Muscle of arm (tissue), 12 donors: ENCODE measurements around the gene PPP1R9B. TPM values are rescaled to one million over a fixed set of nuclear protein-coding genes. Genes with fewer than 3 reads are reported as not detected.

Experiments used
- DNase-seq: peaks from one replicate; pipeline ENCODE4 v3.0.0-alpha.2; 2013
- polyA plus RNA-seq, 12 donors: library from polyadenylated mRNA; unstranded; fragments of 120-200 nt; gene quantifications; one replicate each; pipeline ENCODE4 v1.2.1, GENCODE V29; 2013; ENCODE audit not compliant: insufficient read length in 12 of 12

Gene PPP1R9B
- polyA plus RNA-seq, 12 donors: 29.5 to 70.3 (median 37.6) TPM; not detected in 1

DNA sequence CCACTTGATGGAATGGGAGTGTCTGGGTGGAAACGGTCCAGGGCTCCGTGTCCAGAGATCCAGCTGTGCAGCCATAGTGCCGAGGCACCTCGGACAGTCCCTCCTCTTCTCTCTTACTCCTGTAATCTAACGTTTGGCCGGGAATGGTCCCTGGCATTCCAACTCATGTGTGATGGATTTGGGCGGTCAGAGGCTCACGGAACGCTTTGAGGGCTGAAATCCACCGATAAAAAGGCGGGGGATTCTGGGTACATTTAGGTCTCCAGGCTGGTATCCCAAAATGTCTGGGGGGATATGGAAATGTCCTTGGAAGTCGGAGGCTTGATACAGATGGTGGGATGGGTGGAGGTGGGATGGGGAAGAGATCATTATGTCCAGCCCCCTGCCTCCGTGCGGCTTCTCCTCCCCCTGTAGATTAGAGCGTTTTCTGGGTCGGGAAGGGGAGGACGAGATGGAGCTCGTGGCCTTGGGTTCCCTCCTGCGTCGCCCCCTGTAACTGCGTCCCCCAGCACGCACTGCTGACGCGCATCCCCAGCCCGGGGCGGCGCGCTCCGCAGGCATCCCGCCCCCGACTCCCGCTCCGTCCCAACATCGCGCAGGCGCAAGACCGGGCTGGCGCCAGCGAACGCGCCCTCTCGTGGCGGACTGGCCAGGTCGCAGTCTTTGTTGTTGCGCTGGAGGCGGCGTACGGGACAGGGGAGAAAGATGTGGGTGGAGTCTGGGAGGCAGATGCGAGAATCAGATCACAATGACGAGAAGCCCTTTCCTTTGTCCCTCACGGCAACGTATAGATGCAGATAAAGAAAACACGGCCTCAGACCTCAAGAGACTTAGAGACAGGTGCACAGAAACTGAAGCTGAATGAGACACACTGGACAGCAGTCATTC, 10.8 kb upstream of the PPP1R9B start:
- peak; percentile 96 for DNase-seq

DNA sequence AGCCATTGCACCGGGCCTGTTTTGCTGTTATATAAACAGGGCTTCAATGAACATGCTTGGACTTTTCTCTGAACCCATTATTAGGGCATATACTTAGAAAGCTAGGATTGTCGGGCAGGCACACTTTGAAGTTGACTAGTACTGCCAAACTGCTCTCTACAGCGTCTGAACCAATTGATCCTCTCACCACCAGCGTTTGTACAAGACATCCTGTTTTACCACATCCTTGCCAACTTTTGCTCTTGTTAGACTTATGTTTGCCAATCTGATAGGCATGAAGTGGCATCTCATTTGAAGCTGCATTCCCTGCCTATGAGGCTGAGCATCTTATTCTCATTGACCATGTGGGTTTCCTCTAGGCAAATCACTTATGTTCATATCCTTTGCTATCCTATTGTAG, 7.4 kb upstream of the PPP1R9B start:
- DNase-seq: no peak

DNA sequence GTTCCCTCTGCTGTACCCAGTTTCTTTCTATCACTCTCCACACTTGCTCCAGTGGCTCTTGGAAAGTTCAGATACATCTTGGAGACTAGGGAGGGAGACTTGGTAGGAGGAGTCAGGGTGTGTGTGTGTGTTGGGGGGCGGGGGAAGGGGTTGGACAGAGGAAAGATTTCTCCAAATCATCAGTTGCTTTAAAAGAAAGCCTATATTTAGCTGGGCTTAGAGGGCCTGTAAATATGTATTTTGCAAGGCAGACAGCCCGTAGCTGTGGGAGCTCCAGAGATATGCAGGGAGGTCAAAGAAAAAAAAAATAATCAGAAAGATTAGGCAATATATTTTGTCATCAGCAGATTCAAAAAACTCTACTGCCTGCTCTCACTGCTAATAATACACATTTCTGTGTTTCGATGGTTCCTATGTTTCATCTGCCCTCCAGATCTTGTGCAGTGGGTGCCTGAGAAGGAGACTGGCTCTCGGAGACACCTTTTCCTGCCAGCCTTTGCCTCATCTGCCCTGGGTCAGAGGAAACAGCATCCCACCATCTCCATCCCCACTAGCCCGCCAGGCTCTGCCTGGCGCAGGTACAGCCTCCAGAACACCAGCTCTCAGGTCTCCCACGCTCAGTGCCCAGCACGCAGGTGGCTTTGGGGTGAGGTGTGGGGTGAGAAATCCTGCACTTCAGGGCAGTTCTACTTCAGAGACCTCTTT, 4.8 kb upstream of the PPP1R9B start:
- no peak for DNase-seq

DNA sequence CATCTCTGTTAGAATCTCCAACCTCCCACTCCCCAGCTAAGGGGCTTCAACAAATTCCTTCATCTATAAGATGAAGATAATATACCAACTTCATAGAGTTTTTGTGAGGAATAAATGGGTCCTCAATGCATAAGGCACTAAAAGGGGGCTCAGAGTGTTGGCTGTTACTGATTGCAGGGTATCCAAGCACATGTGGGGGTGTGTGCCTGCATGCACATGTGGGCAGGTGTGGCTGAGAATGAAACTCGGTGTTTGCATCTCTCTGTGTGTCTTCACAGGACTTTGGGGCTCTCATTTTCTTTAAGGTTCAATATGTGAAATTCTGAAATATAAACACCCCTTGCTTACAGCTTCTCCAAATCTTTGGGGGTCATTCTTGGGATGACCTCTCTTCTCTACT, 4.1 kb upstream of the PPP1R9B start:
- DNase-seq: no peak

DNA sequence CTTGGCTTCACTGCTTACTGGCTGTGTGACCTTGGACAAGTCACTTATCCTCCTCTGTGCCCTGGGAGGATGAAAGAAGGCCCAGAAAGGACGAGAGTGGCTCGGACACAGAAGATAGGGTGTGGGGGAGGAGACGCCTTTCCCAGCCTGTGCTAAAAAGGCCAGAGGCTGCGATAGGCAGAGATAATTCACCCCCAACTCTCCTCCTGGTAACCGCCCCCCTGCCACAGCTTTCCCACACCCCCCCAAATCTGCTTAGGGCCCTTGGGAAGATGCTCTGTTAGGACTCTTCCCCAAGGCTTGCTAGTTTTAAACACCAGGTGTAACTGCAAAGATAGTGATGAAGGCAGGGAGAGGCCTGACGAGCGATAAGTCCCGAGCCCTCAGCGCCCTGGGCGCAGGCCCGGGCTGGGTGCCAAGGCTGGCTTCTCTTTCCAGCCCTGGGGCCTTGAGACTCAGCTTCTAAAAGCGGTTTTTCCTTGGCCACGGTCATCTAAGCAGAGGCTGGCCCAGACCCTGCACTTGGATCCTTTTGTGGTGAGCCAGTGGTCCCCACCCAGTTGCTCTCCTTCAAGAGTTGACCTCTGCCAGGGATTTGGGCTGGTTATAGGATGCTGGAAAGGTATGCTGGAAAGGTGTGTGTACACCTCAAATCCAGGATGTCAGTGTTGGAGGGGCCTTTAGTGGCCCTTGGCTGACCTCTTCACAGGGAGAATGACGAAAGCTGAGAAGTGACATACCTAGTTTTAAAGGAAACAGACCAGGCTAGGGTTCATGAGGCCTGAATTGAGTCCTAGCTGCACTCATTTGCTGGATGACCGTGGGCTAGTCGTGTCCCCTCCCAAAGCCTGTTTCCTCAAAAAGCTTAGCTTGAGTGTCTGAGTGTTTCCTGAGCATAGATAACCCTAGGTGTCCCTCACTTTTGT, 3.4 kb upstream of the PPP1R9B start:
- no peak for DNase-seq

DNA sequence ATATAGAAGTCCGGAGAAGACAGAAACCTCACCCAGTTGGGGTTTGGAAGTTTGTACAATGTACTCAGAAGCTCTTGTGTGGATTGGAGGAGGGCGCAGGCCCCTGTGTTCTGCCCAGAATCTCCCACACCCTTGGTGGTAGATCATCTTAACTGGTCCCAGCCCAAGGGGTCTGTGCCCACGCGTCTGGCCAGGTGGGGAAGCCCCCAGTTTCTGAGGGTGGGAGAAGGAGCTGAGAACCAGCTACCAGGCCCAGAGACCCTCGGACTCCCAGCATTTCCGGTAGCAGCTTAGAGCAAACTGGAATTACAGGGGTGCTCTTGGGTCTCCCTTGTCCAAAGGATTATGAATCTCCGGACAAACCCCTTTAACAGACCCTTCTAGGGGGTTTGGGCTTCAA, 2.3 kb upstream of the PPP1R9B start:
- no peak for DNase-seq

DNA sequence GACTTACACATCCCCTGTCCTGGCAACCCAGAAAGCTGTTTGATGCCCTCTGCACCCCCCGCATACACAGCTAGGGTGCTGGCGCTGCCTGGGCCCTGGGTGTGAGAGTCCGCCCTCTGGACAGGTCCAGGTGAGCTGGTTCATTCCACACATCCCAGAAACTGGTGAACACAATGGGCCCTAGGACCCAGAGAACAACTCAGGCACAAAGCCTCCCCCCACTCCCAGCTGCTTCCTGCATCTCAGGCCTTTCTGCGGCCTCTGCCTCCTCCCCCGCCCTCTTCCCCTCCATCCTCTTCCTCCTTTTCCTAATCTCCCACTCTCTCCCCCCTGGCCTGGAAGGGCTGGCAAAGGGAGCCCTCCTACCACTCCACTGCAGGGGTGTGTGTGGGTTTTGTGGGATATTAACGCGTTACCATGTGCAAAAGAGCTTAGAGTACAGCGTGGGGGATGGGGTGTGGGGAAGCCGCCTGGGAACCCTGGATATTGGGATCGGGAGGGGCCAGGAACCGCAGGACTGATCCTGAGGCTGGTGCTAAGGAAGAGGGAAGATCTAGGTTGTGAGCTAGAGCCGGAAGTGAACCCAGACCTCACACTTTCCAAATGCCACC, 1.6 kb upstream of the PPP1R9B start:
- DNase-seq: peak; percentile 92

DNA sequence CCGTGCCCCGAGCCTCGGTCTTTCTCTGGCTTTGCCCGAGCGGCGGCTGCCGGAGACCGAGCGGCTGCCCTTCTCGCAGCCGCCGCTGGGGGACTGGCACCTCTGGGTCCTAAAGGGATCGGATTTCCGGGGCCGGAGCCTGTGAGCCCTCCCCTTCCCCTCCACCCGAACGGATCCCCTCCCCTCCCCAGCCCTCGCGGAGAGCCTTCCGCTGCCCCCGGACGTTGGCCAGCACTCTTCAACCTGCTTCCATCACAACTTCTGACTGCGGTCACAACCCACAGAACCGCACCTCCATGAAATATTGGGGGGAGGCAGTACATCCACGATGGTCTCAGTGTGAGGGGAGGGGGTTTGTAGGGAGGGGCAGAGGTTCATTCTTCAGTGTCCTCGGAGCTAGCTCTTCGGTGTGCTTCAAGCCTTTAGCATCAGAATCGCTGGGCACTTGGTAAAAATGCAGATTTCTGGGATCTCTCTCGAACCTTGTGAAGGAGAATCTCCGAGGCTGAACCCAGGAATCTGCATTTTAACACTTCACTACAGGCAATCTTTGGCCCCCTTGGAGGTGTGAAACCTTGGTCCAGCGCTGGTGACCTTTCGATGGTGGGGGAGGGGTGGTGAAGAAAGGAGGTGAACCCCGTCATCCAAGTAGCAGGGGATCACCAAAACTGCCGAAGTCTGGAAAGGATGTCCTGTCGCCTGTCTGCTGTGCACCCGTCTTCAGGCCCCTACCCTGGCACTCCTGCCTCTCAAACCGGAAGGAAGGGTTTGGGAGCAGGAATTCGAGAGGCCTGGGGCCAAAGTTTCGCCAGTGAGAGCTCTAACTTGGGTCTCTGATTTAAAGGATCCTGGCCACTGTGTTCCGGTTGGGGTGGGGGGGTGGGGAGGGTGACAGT, 812 bp upstream of the PPP1R9B start:
- DNase-seq: peak; percentile 93

DNA sequence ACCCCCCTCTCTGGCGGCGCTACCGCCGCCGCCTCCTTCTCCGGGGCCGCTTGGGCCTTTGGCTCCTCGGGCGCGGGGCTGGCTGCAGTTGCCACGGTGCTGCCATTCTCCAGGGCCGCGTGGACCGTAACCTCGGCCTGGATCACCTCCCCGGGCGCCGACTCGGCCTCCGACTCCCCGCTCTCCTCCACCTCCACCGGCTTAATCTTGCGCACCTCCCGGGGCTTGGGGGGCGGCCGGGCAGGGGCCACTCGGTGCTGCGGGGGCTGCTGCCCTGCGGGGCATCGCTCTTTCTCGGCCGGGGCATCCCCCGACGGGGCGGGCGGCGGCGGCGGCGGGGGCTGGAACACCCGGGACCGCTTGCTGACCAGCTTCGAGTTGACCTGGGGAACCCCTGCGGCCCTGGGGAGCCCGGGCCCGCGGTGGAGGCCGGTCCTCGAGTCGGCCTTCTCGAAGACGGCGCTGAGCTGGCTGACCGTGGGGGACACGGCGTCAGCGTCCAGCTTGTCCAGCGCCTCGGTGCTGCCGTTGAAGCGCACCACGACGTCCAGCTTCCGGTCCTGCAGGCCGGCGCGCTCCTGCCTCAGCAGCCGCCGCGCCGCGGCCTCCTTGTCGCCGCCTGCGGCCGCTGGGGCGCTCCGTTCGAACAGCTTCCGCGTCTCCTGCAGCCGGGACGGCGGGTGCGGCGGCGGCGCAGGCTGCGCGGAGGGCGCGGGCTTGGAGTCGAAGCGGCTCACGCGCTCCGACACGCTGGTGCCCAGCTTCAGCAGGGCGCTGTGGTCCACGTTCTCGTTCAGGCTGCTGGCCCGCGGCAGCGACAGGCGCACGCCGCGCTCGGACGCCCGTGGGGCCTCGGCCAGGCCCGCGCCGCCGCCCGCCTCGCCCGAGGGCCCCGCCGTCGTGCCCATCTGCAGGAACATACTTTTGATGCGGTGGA, 792 bp downstream of the PPP1R9B start:
- no peak for DNase-seq

DNA sequence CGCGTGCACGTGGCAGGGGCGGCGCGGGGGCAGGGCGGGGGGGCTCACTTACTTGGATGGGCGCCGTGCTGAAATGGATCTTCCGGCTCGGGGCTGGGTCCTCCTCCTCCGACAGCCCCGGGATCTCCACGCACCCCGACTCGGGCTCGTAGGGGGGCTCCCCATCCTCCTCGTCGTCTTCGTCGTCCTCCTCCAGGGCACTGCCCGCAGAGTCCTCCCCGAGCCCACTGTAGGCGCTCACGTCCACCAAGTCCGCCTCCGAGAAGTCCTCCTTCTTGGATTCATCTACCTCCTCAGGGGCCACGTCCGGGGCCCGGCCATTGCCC, 1.4 kb downstream of the PPP1R9B start:
- no peak for DNase-seq

DNA sequence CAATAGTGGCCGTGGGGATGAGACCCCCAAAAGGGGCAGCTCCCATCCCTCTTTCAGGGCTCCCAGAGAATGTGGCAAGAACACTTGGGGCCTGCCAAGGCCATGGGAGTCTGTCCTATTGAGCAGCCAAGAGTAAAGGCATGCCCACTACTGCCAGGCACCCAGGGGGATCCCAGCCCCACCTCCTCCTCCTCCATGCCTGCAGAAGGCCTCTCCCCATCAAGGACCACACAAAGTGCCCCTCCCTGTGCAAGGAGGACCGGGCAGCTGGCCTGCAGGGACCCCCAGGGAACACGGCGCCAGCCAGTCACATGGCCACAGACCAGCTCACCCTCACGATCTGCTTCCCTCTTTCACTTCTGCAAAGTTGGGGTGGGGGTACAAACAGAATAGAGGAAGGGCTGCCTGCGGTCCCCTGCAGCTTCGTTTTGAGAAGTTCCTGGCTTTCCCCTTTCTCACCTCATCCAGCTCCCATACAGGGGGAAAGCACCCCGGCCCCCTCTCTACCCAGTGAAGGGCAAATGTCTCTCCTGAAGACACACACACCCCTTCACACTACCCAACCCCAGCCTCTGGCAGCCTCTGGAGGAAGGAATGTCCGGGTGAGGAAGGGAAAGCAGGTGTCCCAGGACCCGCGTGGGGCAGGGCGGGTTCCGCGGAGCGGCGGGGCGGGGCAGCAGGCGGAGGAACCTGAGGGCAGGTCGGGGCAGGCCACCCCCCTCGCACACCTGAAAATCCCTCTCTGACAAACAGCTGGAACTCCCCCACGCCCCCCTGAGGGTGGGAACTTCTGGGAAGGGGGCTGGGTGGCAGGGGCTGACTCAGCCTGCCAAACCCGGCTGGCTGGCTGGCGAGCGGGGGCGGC, 2.0 kb downstream of the PPP1R9B start:
- no peak for DNase-seq

DNA sequence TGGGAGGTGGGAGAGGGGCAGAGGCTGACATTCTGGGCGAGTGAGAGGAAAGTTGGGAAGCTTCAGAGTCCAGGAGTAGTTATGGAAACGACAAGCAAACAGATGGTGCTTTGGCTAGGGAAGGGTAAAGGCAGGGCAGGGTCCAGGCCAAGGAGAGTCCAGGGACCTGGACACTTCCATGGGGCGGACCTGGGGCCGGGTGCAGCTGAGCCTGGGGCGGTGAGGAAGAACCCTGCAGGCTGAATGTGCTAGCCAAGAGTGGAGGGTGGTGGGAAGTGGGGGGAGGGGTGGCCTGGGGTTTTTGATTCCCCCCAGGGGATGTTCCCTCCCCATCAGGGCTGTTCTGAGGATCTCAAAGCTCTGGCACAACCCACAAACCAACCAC, 2.6 kb downstream of the PPP1R9B start:
- DNase-seq: peak; percentile 70

DNA sequence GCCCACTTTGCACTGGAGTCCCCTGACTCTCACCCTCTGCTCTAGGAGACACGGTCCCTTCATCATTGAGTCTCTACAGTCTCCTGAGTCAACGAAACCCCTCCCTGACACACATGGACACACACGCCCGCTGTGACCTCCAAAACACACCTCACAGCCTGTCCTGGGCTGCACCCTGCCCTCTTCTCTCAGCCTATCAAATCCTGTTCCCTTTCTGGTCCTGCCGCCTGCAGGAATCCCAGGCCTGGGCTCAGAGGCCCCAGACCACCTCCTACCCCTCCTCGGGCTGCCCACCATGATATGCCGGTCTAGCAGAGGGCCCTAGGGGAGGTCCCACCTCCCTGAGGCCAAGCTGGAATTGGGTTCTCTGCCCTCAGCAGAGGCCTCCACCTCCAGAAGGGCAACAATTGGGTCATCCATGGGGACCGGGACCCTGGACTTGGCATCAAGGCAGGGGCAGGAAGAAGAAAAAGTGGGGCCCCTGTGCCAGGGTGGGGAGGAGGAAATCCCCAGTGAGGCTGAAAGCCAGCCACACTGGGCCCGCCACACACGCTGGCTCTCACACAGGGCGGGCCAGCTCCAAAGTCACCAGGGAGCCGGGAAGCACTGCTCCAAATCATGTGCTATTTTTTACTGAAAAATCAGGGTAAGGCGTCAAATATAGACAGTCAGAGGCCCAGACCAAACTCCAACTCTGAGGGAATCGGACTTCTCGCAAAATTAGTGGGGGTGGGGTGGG, 3.4 kb downstream of the PPP1R9B start:
- no peak for DNase-seq

DNA sequence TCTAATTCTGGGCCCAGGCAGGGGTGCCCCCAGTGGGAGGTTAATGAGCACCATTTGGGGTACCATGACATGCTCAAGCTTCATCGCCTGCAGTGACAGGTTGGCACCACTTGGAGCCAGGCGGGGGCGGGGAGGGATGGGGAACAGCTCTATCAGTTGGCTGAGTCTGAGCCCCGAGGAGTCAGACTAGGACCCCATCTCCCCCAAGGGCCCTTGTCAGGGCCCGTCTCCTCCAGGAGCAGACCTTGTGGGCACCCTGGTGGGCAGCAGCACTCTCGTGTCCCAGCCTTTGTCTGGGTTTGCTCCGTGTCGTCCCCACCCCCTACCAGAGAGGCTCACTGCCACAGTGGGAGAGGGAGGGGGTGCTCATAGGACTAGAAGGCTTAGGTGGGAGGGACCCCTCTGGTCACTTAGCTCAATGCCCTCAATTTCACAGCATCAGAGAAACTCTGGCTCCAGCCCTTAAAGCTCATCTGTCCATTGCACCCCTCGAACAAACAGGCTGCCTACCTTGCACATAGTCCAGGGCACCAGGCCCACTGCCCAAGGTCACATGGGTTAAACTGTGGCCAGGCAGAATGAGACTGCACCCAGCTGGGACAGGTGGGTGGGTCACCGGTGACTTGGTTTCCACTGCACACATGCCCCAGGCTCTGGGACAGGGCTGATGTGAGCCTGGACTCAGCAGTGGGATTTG, 4.1 kb downstream of the PPP1R9B start:
- no peak for DNase-seq

DNA sequence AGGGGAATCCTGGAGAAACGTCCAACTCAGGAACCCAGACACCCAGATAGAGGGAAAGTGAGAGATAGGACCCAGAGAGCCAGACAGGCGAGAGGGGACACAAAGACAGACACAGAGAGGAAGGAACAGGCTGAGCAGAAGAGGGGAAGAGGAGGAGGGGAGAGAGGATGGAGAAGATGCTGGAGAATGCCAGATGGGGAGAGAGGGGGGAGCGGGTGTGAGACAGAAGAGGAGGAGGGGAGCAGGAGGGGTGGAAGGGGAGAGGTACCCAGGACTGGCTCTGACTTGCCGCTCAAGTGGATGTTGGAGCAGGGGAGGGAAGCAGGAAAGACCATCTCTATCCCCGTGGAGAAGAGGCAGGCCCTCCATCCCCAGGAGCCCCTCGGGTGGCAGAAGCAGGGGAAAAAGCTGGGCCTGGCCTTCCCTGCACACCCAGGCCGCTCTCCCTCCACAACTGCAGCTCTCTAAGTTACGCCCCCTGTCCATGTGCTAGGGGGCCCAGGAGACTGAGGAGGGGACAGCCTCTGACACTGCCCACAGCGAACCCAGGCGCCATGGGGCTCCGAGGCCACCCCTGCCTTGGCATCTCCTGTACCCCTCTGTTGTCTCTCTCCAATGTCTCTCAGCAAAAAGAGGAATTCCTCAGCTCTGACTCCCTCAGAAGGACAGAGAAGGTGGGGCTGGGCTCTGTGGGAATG, 4.8 kb downstream of the PPP1R9B start:
- no peak for DNase-seq

DNA sequence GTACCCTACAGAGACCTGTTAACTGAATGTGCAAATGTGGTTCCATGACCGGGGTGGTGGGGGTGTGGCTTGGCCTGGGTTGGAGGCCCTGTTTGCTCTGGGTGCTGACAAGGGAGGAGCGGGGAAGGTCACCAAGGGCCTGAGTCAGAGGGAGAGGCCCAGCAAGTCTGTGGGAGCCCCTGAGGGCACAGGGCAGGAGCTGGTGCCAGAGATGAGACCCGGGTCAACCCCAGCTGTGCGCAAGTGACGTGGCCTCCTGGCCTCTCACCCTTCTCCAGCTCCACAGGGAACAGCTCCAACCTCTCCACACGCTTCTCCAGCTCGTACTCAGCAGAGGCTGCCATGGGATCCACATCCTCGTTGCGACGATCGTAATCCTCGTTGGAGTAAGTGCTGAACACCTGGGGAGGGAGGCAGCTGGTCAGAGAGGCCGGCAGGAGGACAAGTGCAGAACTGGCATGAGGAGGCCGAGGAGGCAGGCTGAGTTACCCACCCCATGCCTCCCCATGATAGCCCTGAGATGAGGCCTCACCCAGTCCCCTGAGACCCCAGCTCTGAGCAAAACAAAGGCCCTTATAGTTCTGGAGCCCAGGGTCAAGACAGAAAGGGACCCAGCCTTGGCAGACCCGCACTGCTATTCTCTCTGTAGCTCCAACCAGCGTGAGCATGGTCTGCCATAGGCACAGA, 5.5 kb downstream of the PPP1R9B start:
- no peak for DNase-seq
